PC-3 (cell line): ENCODE measurements around the gene RORB. TPM values are rescaled to one million over a fixed set of nuclear protein-coding genes. Genes with fewer than 3 reads are reported as not detected.

Source experiments
- ATAC-seq: fragments of 200-7000 bp; cut with Tn5 transposase; 2 replicates; pipeline ENCODE4 v1.9.1; 2020; ENCODE audit warnings: mild to moderate bottlenecking, moderate library complexity
- BruUV-seq: library from RNA; stranded (reverse); fragments of 400-500 nt; replicated peaks from 2 replicates; lab custom pipeline; 2021; lab: Mats Ljungman, UMichigan
- CTCF ChIA-PET: fragments of 300-600 bp; sonication (Branson Sonifier 250); formaldehyde crosslinking; loops from one replicate; lab custom pipeline; 2022; ENCODE audit warnings: antibody characterized with exemption; lab: Charles Lee
- POLR2A ChIA-PET: fragments of 300-600 bp; sonication (Branson Sonifier 250); formaldehyde crosslinking; loops from one replicate; lab custom pipeline; 2022; ENCODE audit warnings: antibody characterized with exemption; ENCODE audit not compliant: unreplicated experiment; lab: Charles Lee
- DNase-seq: peaks from one replicate; pipeline ENCODE4 v3.0.0-alpha.2; 2015
- H2AFZ ChIP-seq: fragments of 300-600 bp; sonication (generic); 2 replicates; pipeline ENCODE4 v1.6.0; 2016; ENCODE audit warnings: antibody characterized with exemption, low read length
- H3F3A ChIP-seq: fragments of 300-600 bp; sonication (generic); one replicate; pipeline ENCODE4 v1.6.0; 2017; ENCODE audit warnings: antibody characterized with exemption, low read length, control low read depth, mild to moderate bottlenecking; ENCODE audit not compliant: unreplicated experiment
- H3K27ac ChIP-seq: fragments of 300-600 bp; sonication (generic); 2 replicates; pipeline ENCODE4 v1.5.1; 2016; ENCODE audit warnings: mild to moderate bottlenecking, low read length
- H3K27me3 ChIP-seq: fragments of 300-600 bp; sonication (generic); 2 replicates; pipeline ENCODE4 v1.6.1; 2016; ENCODE audit warnings: low read length, mixed read lengths
- H3K36me3 ChIP-seq: fragments of 300-600 bp; sonication (generic); 2 replicates; pipeline ENCODE4 v1.6.1; 2016; ENCODE audit warnings: low read depth, mixed run types, low read length, mixed read lengths
- H3K4me1 ChIP-seq: fragments of 300-600 bp; sonication (generic); 2 replicates; pipeline ENCODE4 v1.5.1; 2016; ENCODE audit warnings: low read length; ENCODE audit not compliant: insufficient read depth
- H3K4me2 ChIP-seq: fragments of 300-600 bp; sonication (generic); 2 replicates; pipeline ENCODE4 v1.6.0; 2016; ENCODE audit warnings: low read length
- H3K4me3 ChIP-seq: fragments of 300-600 bp; sonication (generic); 2 replicates; pipeline ENCODE4 v1.5.1; 2016; ENCODE audit warnings: mild to moderate bottlenecking, low read length, mixed read lengths
- H3K79me2 ChIP-seq: fragments of 300-600 bp; sonication (generic); 2 replicates; pipeline ENCODE4 v1.6.1; 2017; ENCODE audit warnings: low read length, mixed read lengths
- H3K9ac ChIP-seq: fragments of 300-600 bp; sonication (generic); 2 replicates; pipeline ENCODE4 v1.6.0; 2016; ENCODE audit warnings: mild to moderate bottlenecking, low read length
- H3K9me2 ChIP-seq: fragments of 300-600 bp; sonication (generic); replicated peaks from 2 replicates; pipeline ENCODE4 v1.6.1; 2016; ENCODE audit warnings: mixed run types, low read length, mixed read lengths
- H3K9me3 ChIP-seq: fragments of 300-600 bp; sonication (generic); 2 replicates; pipeline ENCODE4 v1.6.1; 2016; ENCODE audit warnings: low read length, mixed read lengths
- H4K20me1 ChIP-seq: fragments of 300-600 bp; sonication (generic); 2 replicates; pipeline ENCODE4 v1.6.1; 2016; ENCODE audit warnings: low read length, mixed read lengths
- CTCF ChIP-seq: fragments of 300-600 bp; sonication (generic); conservative IDR thresholded peaks from 2 replicates; pipeline ENCODE4 v1.5.1; 2017; ENCODE audit warnings: antibody characterized with exemption, low read depth, mild to moderate bottlenecking, low read length
- EZH2 ChIP-seq: fragments of 300-600 bp; sonication (generic); IDR thresholded peaks from one replicate; pipeline ENCODE4 v1.6.1; 2017; ENCODE audit warnings: antibody characterized with exemption, mild to moderate bottlenecking, low read length; ENCODE audit not compliant: unreplicated experiment
- EZH2phosphoT487 ChIP-seq: fragments of 300-600 bp; sonication (generic); IDR thresholded peaks from 2 replicates; pipeline ENCODE4 v1.6.1; 2018; ENCODE audit warnings: mild to moderate bottlenecking, antibody characterized with exemption, low read length, borderline replicate concordance
- intact Hi-C: fragments of 100-400 bp; cut with micrococcal nuclease; formaldehyde crosslinking; loops from 2 replicates; pipeline ENCODE4 v1.9.0; 2023
- total RNA-seq: library from RNA; depleted of rRNA; stranded (reverse); fragments of >200 nt; gene quantifications from 2 replicates; pipeline ENCODE4 v1.2.3, GENCODE V29; 2014

The RORB gene
- total RNA-seq, 1 experiment from 2014 or later, result not detected

- ChIA-PET POLR2A (no interaction called here), CTCF (no interaction called here)
- no peaks in the 10 kb centered on the region for H3K36me3 ChIP-seq
- H3F3A ChIP-seq, result no peaks in the 10 kb centered on the region
- no peak overlapping the region for H2AFZ ChIP-seq
- BruUV-seq, result no TSS peak
- H3K4me3 ChIP-seq, result no peak overlapping the region
- H3K9me3 ChIP-seq, result no peaks in the 10 kb centered on the region
- no peaks in the 10 kb centered on the region for H3K9me2 ChIP-seq
- H3K4me2 ChIP-seq, result no peak overlapping the region
- H3K27ac ChIP-seq, result no peak overlapping the region
- intact Hi-C loops, result no loop called here
- H3K4me1 ChIP-seq, result no peaks in the 10 kb centered on the region
- H3K27me3 ChIP-seq, result 0 out of 2 replicates have a peak, but pooled peaks cover 12% of the 10 kb centered on the region
- no peak for TF ChIP-seq CTCF
- no peak for TF ChIP-seq EZH2
- no peak for TF ChIP-seq EZH2phosphoT487
- no peak for ATAC-seq
- no peaks in the 10 kb centered on the region for H4K20me1 ChIP-seq
- no peak for DNase-seq
- H3K9ac ChIP-seq, result no peak overlapping the region
- no peaks in the 10 kb centered on the region for H3K79me2 ChIP-seq
Measured at GRCh38 chr9:74672237-74672636, 175.1 kb downstream of the RORB start.

- H3K79me2 ChIP-seq, result no peaks in the 10 kb centered on the region
- TF ChIP-seq CTCF (no peak), EZH2phosphoT487 (no peak), EZH2 (no peak)
- BruUV-seq, result no TSS peak
- DNase-seq, result no peak
- H3F3A ChIP-seq, result no peaks in the 10 kb centered on the region
- intact Hi-C loops, result no loop called here
- no peaks in the 10 kb centered on the region for H4K20me1 ChIP-seq
- H3K9me3 ChIP-seq, result no peaks in the 10 kb centered on the region
- H3K4me1 ChIP-seq, result no peaks in the 10 kb centered on the region
- no peak for ATAC-seq
- ChIA-PET POLR2A (no interaction called here), CTCF (no interaction called here)
- H3K9ac ChIP-seq, result no peak overlapping the region
- H3K27ac ChIP-seq, result no peak overlapping the region
- no peaks in the 10 kb centered on the region for H3K9me2 ChIP-seq
- H3K4me2 ChIP-seq, result no peak overlapping the region
- no peak overlapping the region for H3K4me3 ChIP-seq
- H2AFZ ChIP-seq, result no peak overlapping the region
- no peaks in the 10 kb centered on the region for H3K36me3 ChIP-seq
- 0 out of 2 replicates have a peak, but pooled peaks cover 12% of the 10 kb centered on the region for H3K27me3 ChIP-seq
Measured at GRCh38 chr9:74674077-74674476, 176.9 kb downstream of the RORB start.

GRCh38 chr9:74681906-74682305, 184.8 kb downstream of the RORB start:
- Histone ChIP-seq H2AFZ (no peak overlapping the region), H3K79me2 (no peaks in the 10 kb centered on the region), H3K4me2 (no peak overlapping the region), H4K20me1 (no peaks in the 10 kb centered on the region), H3K27ac (no peak overlapping the region), H3K4me1 (no peaks in the 10 kb centered on the region), H3K9me2 (no peaks in the 10 kb centered on the region), H3K9ac (no peak overlapping the region), H3K27me3 (peaks cover 8% of the 10 kb centered on the region; the same call in 1 of the 2 replicates), H3F3A (no peaks in the 10 kb centered on the region), H3K9me3 (no peaks in the 10 kb centered on the region), H3K36me3 (no peaks in the 10 kb centered on the region), H3K4me3 (no peak overlapping the region)
- no peak for DNase-seq
- TF ChIP-seq EZH2, result no peak
- TF ChIP-seq EZH2phosphoT487, result no peak
- TF ChIP-seq CTCF, result no peak
- no TSS peak for BruUV-seq
- ChIA-PET CTCF (no interaction called here), POLR2A (no interaction called here)
- ATAC-seq, result no peak
- intact Hi-C loops, result no loop called here
